ENCODE measurements around the gene ELOVL5.
A peak's percentile ranks its signal among the peaks of the same experiment; 100 is the strongest.

Gene ELOVL5

GRCh38 chr6:53302678-53303360 lies 45.9 kb downstream of the ELOVL5 start:
- no peak for DNase-seq

GRCh38 chr6:53301801-53302537 lies 46.8 kb downstream of the ELOVL5 start:
- DNase-seq, result no peak

- DNase-seq, result no peak
These were observed 47.8 kb downstream of the ELOVL5 start for GRCh38 chr6:53300656-53301551.

GRCh38 chr6:53299331-53300005 lies 49.3 kb downstream of the ELOVL5 start:
- DNase-seq, result no peak

GRCh38 chr6:53297004-53297403 lies 51.7 kb downstream of the ELOVL5 start:
- no peak for DNase-seq

- no peak for DNase-seq
These were observed 53.6 kb downstream of the ELOVL5 start for GRCh38 chr6:53295176-53295575.

GRCh38 chr6:53294611-53295010 lies 54.1 kb downstream of the ELOVL5 start:
- no peak for DNase-seq

GRCh38 chr6:53294095-53294494 lies 54.7 kb downstream of the ELOVL5 start:
- DNase-seq, result peak; percentile 4

GRCh38 chr6:53293691-53294090 lies 55.1 kb downstream of the ELOVL5 start:
- DNase-seq, result no peak

GRCh38 chr6:53290537-53291510 lies 57.9 kb downstream of the ELOVL5 start:
- no peak for DNase-seq

- no peak for DNase-seq
These were observed 61.2 kb downstream of the ELOVL5 start for GRCh38 chr6:53287336-53288225.

- no peak for DNase-seq
These were observed 63.8 kb downstream of the ELOVL5 start for GRCh38 chr6:53284901-53285300.

GRCh38 chr6:53282741-53283140 lies 66.0 kb downstream of the ELOVL5 start:
- DNase-seq, result no peak

- DNase-seq, result no peak
These were observed 66.5 kb downstream of the ELOVL5 start for GRCh38 chr6:53282234-53282633.

- no peak for DNase-seq
These were observed 67.1 kb downstream of the ELOVL5 start for GRCh38 chr6:53281518-53282215.

- no peak for DNase-seq
These were observed 68.5 kb downstream of the ELOVL5 start for GRCh38 chr6:53280207-53280606.

GRCh38 chr6:53279293-53279692 lies 69.5 kb downstream of the ELOVL5 start:
- DNase-seq, result no peak

GRCh38 chr6:53273370-53273769 lies 75.4 kb downstream of the ELOVL5 start:
- no peak for DNase-seq

GRCh38 chr6:53269827-53270226 lies 78.9 kb downstream of the ELOVL5 start:
- DNase-seq, result no peak
